Endothelial cell of umbilical vein (primary cell): ENCODE measurements around the gene RASD2.

Source experiments
- CTCF ChIP-seq, 2 donors: IDR thresholded peaks; 1 replicate in 1 of 2; 2 replicates in 1 of 2; pipeline ENCODE4 v1.5.1; 2011; ENCODE audit warnings: low read length in 2 of 2, mild to moderate bottlenecking in 2 of 2, moderate library complexity in 2 of 2, control low read depth in 1 of 2, inconsistent platforms in 1 of 2, low read depth in 1 of 2; ENCODE audit not compliant: insufficient read depth in 1 of 2; ENCODE audit errors: extremely low read depth in 1 of 2
- EZH2 ChIP-seq: IDR thresholded peaks from 2 replicates; pipeline ENCODE4 v1.6.1; 2012; ENCODE audit warnings: borderline replicate concordance, low read depth, mild to moderate bottlenecking, moderate library complexity, low read length, inconsistent platforms; ENCODE audit not compliant: severe bottlenecking
- MAX ChIP-seq: IDR thresholded peaks from 2 replicates; pipeline ENCODE4 v1.6.1; 2011; ENCODE audit not compliant: insufficient read depth, insufficient read length
- POLR2A ChIP-seq: IDR thresholded peaks from 2 replicates; pipeline ENCODE4 v1.6.1; 2012; ENCODE audit warnings: low read depth, mild to moderate bottlenecking, control low read depth, low read length
- POLR2AphosphoS5 ChIP-seq: IDR thresholded peaks from 2 replicates; pipeline ENCODE4 v1.6.1; 2012; ENCODE audit warnings: low read depth, mild to moderate bottlenecking, control low read depth, low read length, moderate library complexity; ENCODE audit not compliant: insufficient read depth

- TF ChIP-seq CTCF (IDR thresholded peaks at IDR 0.05; ENCODE audit: extremely low read depth in 1 of 2, insufficient read depth in 1 of 2, low read depth in 1 of 2, low read length in 2 of 2): no peak
- no peak for TF ChIP-seq POLR2A
- TF ChIP-seq EZH2: no peak
- TF ChIP-seq POLR2AphosphoS5: no peak
- no peak for TF ChIP-seq MAX
Observed at GRCh38 chr22:35560366-35560765, 19.7 kb downstream of the RASD2 start.
